Muscle layer of colon (tissue), 2 donors: ENCODE measurements around the gene HSD11B2.
A peak's percentile ranks its signal among the peaks of the same experiment; 100 is the strongest.

Source experiments
- H3K27ac ChIP-seq: one replicate; pipeline ENCODE4 v1.7.0; 2013; ENCODE audit warnings: low read depth, mild to moderate bottlenecking, low read length, moderate library complexity
- H3K27me3 ChIP-seq, 2 donors: one replicate each; pipeline ENCODE4 v1.7.0; 2013; ENCODE audit warnings: low read length in 2 of 2, mild to moderate bottlenecking in 2 of 2; ENCODE audit not compliant: insufficient read depth in 2 of 2, control insufficient read depth in 1 of 2
- H3K36me3 ChIP-seq: one replicate; pipeline ENCODE4 v1.7.0; 2013; ENCODE audit warnings: mild to moderate bottlenecking, low read length; ENCODE audit not compliant: insufficient read depth
- H3K4me1 ChIP-seq: one replicate; pipeline ENCODE4 v1.7.0; 2013; ENCODE audit warnings: mild to moderate bottlenecking, low read length; ENCODE audit not compliant: insufficient read depth
- H3K4me3 ChIP-seq, 2 donors: one replicate each; pipeline ENCODE4 v1.7.0; 2013; ENCODE audit warnings: low read length in 2 of 2, low read depth in 1 of 2, mild to moderate bottlenecking in 1 of 2, moderate library complexity in 1 of 2
- H3K9ac ChIP-seq: one replicate; pipeline ENCODE4 v1.7.0; 2013; ENCODE audit warnings: low read length
- H3K9me3 ChIP-seq: one replicate; pipeline ENCODE4 v1.7.0; 2013; ENCODE audit warnings: mild to moderate bottlenecking, low read length
- donor health status: abdominal sarcoma.
- donor health status: Adenocarcinoma of cecum.

Gene HSD11B2

GRCh38 chr16:67460961-67461360 lies 30.0 kb downstream of the HSD11B2 start:
- H3K4me3 ChIP-seq, result no peak overlapping the region
- H3K27me3 ChIP-seq, result no peaks in the 10 kb centered on the region
- no peak overlapping the region for H3K9ac ChIP-seq
- peak overlapping the region; percentile 10 for H3K27ac ChIP-seq
- no peaks in the 10 kb centered on the region for H3K9me3 ChIP-seq
- peaks cover 92% of the 10 kb centered on the region for H3K4me1 ChIP-seq
- H3K36me3 ChIP-seq, result no peaks in the 10 kb centered on the region

- Histone ChIP-seq H3K27me3 (no peaks in the 10 kb centered on the region), H3K4me3 (no peak overlapping the region), H3K27ac (no peak overlapping the region), H3K9ac (no peak overlapping the region), H3K9me3 (no peaks in the 10 kb centered on the region), H3K36me3 (no peaks in the 10 kb centered on the region), H3K4me1 (peaks cover 86% of the 10 kb centered on the region)
Observed at GRCh38 chr16:67461600-67462278, 30.8 kb downstream of the HSD11B2 start.

GRCh38 chr16:67462279-67462655 lies 31.3 kb downstream of the HSD11B2 start:
- H3K36me3 ChIP-seq, result no peaks in the 10 kb centered on the region
- no peaks in the 10 kb centered on the region for H3K9me3 ChIP-seq
- H3K27ac ChIP-seq, result no peak overlapping the region
- H3K27me3 ChIP-seq, result no peaks in the 10 kb centered on the region
- no peak overlapping the region for H3K4me3 ChIP-seq
- H3K9ac ChIP-seq, result no peak overlapping the region
- peaks cover 81% of the 10 kb centered on the region for H3K4me1 ChIP-seq

- Histone ChIP-seq H3K9me3 (no peaks in the 10 kb centered on the region), H3K9ac (no peak overlapping the region), H3K36me3 (no peaks in the 10 kb centered on the region), H3K4me1 (peaks cover 77% of the 10 kb centered on the region), H3K27ac (no peak overlapping the region), H3K4me3 (no peak overlapping the region), H3K27me3 (no peaks in the 10 kb centered on the region)
Observed at GRCh38 chr16:67463059-67463458, 32.1 kb downstream of the HSD11B2 start.

- H3K9ac ChIP-seq, result no peak overlapping the region
- no peak overlapping the region for H3K27ac ChIP-seq
- no peaks in the 10 kb centered on the region for H3K9me3 ChIP-seq
- H3K27me3 ChIP-seq, result no peaks in the 10 kb centered on the region
- no peak overlapping the region for H3K4me3 ChIP-seq
- no peaks in the 10 kb centered on the region for H3K36me3 ChIP-seq
- H3K4me1 ChIP-seq, result peaks cover 71% of the 10 kb centered on the region
Observed at GRCh38 chr16:67463691-67464090, 32.8 kb downstream of the HSD11B2 start.

- Histone ChIP-seq H3K9ac (no peak overlapping the region), H3K4me3 (no peak overlapping the region), H3K27ac (no peak overlapping the region), H3K36me3 (no peaks in the 10 kb centered on the region), H3K27me3 (no peaks in the 10 kb centered on the region), H3K4me1 (peaks cover 62% of the 10 kb centered on the region), H3K9me3 (no peaks in the 10 kb centered on the region)
Observed at GRCh38 chr16:67464565-67464964, 33.6 kb downstream of the HSD11B2 start.

- H3K4me3 ChIP-seq, result no peak overlapping the region
- H3K9ac ChIP-seq, result no peak overlapping the region
- no peaks in the 10 kb centered on the region for H3K27me3 ChIP-seq
- no peaks in the 10 kb centered on the region for H3K36me3 ChIP-seq
- H3K27ac ChIP-seq, result no peak overlapping the region
- H3K9me3 ChIP-seq, result no peaks in the 10 kb centered on the region
- peaks cover 49% of the 10 kb centered on the region for H3K4me1 ChIP-seq
Observed at GRCh38 chr16:67466581-67466980, 35.7 kb downstream of the HSD11B2 start.

- Histone ChIP-seq H3K9ac (no peak overlapping the region), H3K27me3 (no peaks in the 10 kb centered on the region), H3K4me3 (no peak overlapping the region), H3K9me3 (no peaks in the 10 kb centered on the region), H3K36me3 (no peaks in the 10 kb centered on the region), H3K27ac (no peak overlapping the region), H3K4me1 (peaks cover 32% of the 10 kb centered on the region)
Observed at GRCh38 chr16:67468731-67469130, 37.8 kb downstream of the HSD11B2 start.

GRCh38 chr16:67470359-67470758 lies 39.4 kb downstream of the HSD11B2 start:
- Histone ChIP-seq H3K27me3 (no peaks in the 10 kb centered on the region), H3K9me3 (no peaks in the 10 kb centered on the region), H3K9ac (no peak overlapping the region), H3K4me3 (no peak overlapping the region), H3K4me1 (peaks cover 23% of the 10 kb centered on the region), H3K27ac (no peak overlapping the region), H3K36me3 (no peaks in the 10 kb centered on the region)

- no peaks in the 10 kb centered on the region for H3K27me3 ChIP-seq
- H3K4me3 ChIP-seq, result no peak overlapping the region
- H3K36me3 ChIP-seq, result no peaks in the 10 kb centered on the region
- no peaks in the 10 kb centered on the region for H3K9me3 ChIP-seq
- H3K27ac ChIP-seq, result no peak overlapping the region
- no peak overlapping the region for H3K9ac ChIP-seq
- H3K4me1 ChIP-seq, result peaks cover 31% of the 10 kb centered on the region
Observed at GRCh38 chr16:67471758-67472384, 41.0 kb downstream of the HSD11B2 start.

GRCh38 chr16:67474551-67475455 lies 43.9 kb downstream of the HSD11B2 start:
- no peak overlapping the region for H3K27ac ChIP-seq
- H3K27me3 ChIP-seq, result no peaks in the 10 kb centered on the region
- H3K4me1 ChIP-seq, result peaks cover 38% of the 10 kb centered on the region
- H3K4me3 ChIP-seq, result no peak overlapping the region
- H3K9me3 ChIP-seq, result no peaks in the 10 kb centered on the region
- no peaks in the 10 kb centered on the region for H3K36me3 ChIP-seq
- H3K9ac ChIP-seq, result no peak overlapping the region
